GM23338 (cell line): ENCODE data around the gene CCIN. TPM values are rescaled to one million over a fixed set of nuclear protein-coding genes. Genes with fewer than 3 reads are reported as not detected.

Experiments used
- ATAC-seq: fragments of 200-7000 bp; cut with Tn5 transposase; 3 replicates; pipeline ENCODE4 v1.9.1; 2020
- DNase-seq: peaks from one replicate; pipeline ENCODE4 v3.0.0-alpha.2; 2015; ENCODE audit warnings: low spot score
- H2AFZ ChIP-seq: fragments of 200-600 bp; sonication (generic); 2 replicates; pipeline ENCODE4 v1.8.0; 2016; ENCODE audit warnings: antibody characterized with exemption, mild to moderate bottlenecking, moderate library complexity
- H3F3A ChIP-seq: fragments of 200-600 bp; sonication (generic); replicated peaks from 2 replicates; pipeline ENCODE4 v1.8.0; 2017; ENCODE audit warnings: antibody characterized with exemption, mixed run types, low read depth
- H3K27ac ChIP-seq: fragments of 200-600 bp; sonication (generic); 2 replicates; pipeline ENCODE4 v1.6.1; 2016; ENCODE audit warnings: low read depth
- H3K27me3 ChIP-seq: fragments of 200-600 bp; sonication (generic); 2 replicates; pipeline ENCODE4 v1.8.0; 2016; ENCODE audit warnings: mild to moderate bottlenecking, mixed run types, moderate library complexity; ENCODE audit not compliant: insufficient read depth
- H3K36me3 ChIP-seq: fragments of 200-600 bp; sonication (generic); 2 replicates; pipeline ENCODE4 v1.8.0; 2016; ENCODE audit warnings: mild to moderate bottlenecking; ENCODE audit not compliant: insufficient read depth
- H3K4me1 ChIP-seq: fragments of 200-600 bp; sonication (generic); 2 replicates; pipeline ENCODE4 v1.8.0; 2016; ENCODE audit warnings: mild to moderate bottlenecking, moderate library complexity; ENCODE audit not compliant: insufficient read depth
- H3K4me2 ChIP-seq: fragments of 200-600 bp; sonication (generic); 2 replicates; pipeline ENCODE4 v1.7.1; 2017; ENCODE audit warnings: mixed run types
- H3K4me3 ChIP-seq: fragments of 200-600 bp; sonication (generic); 2 replicates; pipeline ENCODE4 v1.6.1; 2016; ENCODE audit warnings: mixed run types
- H3K79me2 ChIP-seq: fragments of 200-600 bp; sonication (generic); replicated peaks from 2 replicates; pipeline ENCODE4 v1.8.0; 2017; ENCODE audit warnings: mild to moderate bottlenecking; ENCODE audit not compliant: insufficient read depth
- H3K9me2 ChIP-seq: fragments of 200-600 bp; sonication (generic); 2 replicates; pipeline ENCODE4 v1.8.0; 2017; ENCODE audit not compliant: insufficient read depth
- H4K20me1 ChIP-seq: fragments of 200-600 bp; sonication (generic); replicated peaks from 2 replicates; pipeline ENCODE4 v1.8.0; 2017; ENCODE audit warnings: mild to moderate bottlenecking; ENCODE audit not compliant: insufficient read depth
- H3K27ac Mint-ChIP-seq: 2 replicates; pipeline ENCODE4 v1.8.0; 2020; ENCODE audit warnings: inconsistent platforms, mild to moderate bottlenecking, moderate library complexity, mixed read lengths
- H3K27me3 Mint-ChIP-seq: 3 replicates; pipeline ENCODE4 v1.8.0; 2022; ENCODE audit warnings: low read depth, mild to moderate bottlenecking, moderate library complexity, mixed read lengths, inconsistent platforms; ENCODE audit not compliant: insufficient read depth, poor library complexity
- H3K36me3 Mint-ChIP-seq: 3 replicates; pipeline ENCODE4 v1.8.0; 2021; ENCODE audit warnings: low read depth, mild to moderate bottlenecking, inconsistent platforms, moderate library complexity, mixed read lengths
- H3K4me1 Mint-ChIP-seq: 3 replicates; pipeline ENCODE4 v1.8.0; 2020; ENCODE audit warnings: mild to moderate bottlenecking, inconsistent platforms, mixed read lengths
- H3K4me3 Mint-ChIP-seq: 3 replicates; pipeline ENCODE4 v1.8.0; 2021; ENCODE audit warnings: moderate library complexity, mild to moderate bottlenecking, inconsistent platforms, mixed read lengths
- H3K9me3 Mint-ChIP-seq: 3 replicates; pipeline ENCODE4 v1.8.0; 2020; ENCODE audit warnings: moderate library complexity, mild to moderate bottlenecking, inconsistent platforms, mixed read lengths
- ETS1 ChIP-seq: IDR thresholded peaks from 2 replicates; pipeline ENCODE4 v1.6.1; 2016; ENCODE audit warnings: antibody characterized with exemption
- EZH2 ChIP-seq: fragments of 200-600 bp; sonication (generic); IDR thresholded peaks from one replicate; pipeline ENCODE4 v1.8.0; 2017; ENCODE audit warnings: antibody characterized with exemption, mild to moderate bottlenecking, low read depth; ENCODE audit not compliant: unreplicated experiment
- JUNB ChIP-seq: IDR thresholded peaks from one replicate; pipeline ENCODE4 v1.6.1; 2016; ENCODE audit warnings: antibody characterized with exemption; ENCODE audit not compliant: unreplicated experiment
- POLR2AphosphoS5 ChIP-seq: IDR thresholded peaks from 2 replicates; pipeline ENCODE4 v1.6.1; 2016; ENCODE audit warnings: antibody characterized with exemption, low read depth
- ZNF114 ChIP-seq: fragments of 250-450 bp; sonication (Bioruptor Pico); IDR thresholded peaks from 2 replicates; pipeline ENCODE4 v1.5.0; 2020; ENCODE audit warnings: mild to moderate bottlenecking, moderate library complexity
- ZNF331 ChIP-seq: fragments of 250-450 bp; sonication (Bioruptor Pico); IDR thresholded peaks from 2 replicates; pipeline ENCODE4 v1.5.0; 2020; ENCODE audit warnings: low read depth, mild to moderate bottlenecking, moderate library complexity
- ZNF462 ChIP-seq: fragments of 250-450 bp; sonication (Bioruptor Pico); IDR thresholded peaks from 2 replicates; pipeline ENCODE4 v1.5.0; 2020; ENCODE audit warnings: mild to moderate bottlenecking, moderate library complexity
- polyA plus RNA-seq: library from polyadenylated mRNA; unstranded; fragments of >200 nt; fragmentation: Nextera tagmentation; extraction: Ambion mirVana; gene quantifications from 2 replicates; pipeline ENCODE4 v1.2.1, GENCODE V29; 2016
- total RNA-seq: library from RNA; depleted of rRNA; stranded (reverse); fragments of >200 nt; shearing (Covaris generic); gene quantifications from 2 replicates; pipeline ENCODE4 v1.2.3, GENCODE V29; 2014
- TF ChIP-seq, protein P1 (sequence below), 2 experiments: fragments of 200-600 bp in 1 of 2; sonication (generic) in 1 of 2; conservative IDR thresholded peaks; 2 replicates each; pipeline versions ENCODE4 v1.5.1 to v1.6.1; 2016 to 2017; ENCODE audit warnings: antibody characterized with exemption in 2 of 2, low read depth in 2 of 2, mild to moderate bottlenecking in 2 of 2, moderate library complexity in 1 of 2

CCIN gene
- total and polyA plus RNA-seq, 2 experiments from 2014 or later: 0.14 TPM; not detected in 1

GRCh38 chr9:36156116-36156515, 13.1 kb upstream of the CCIN start:
- Mint-ChIP-seq H3K9me3 (peaks cover 28% of the 10 kb centered on the region), H3K4me3 (no peak overlapping the region), H3K27ac (no peak overlapping the region), H3K4me1 (peaks cover 9% of the 10 kb centered on the region), H3K36me3 (peaks cover 25% of the 10 kb centered on the region), H3K27me3 (peaks cover 18% of the 10 kb centered on the region)
- Histone ChIP-seq H3K4me1 (no peaks in the 10 kb centered on the region), H3K27me3 (no peaks in the 10 kb centered on the region), H3K4me3 (no peak overlapping the region), H3K9me2 (no peaks in the 10 kb centered on the region; the same call in 1 of the 2 replicates), H2AFZ (no peak overlapping the region), H3K79me2 (no peaks in the 10 kb centered on the region), H3K27ac (no peak overlapping the region), H3F3A (no peaks in the 10 kb centered on the region), H3K36me3 (no peaks in the 10 kb centered on the region), H3K4me2 (no peak overlapping the region), H4K20me1 (no peaks in the 10 kb centered on the region)
- no peak for ATAC-seq
- TF ChIP-seq POLR2AphosphoS5 (no peak), ZNF114 (CRISPR knock-in tag) (no peak), ZNF331 (no peak), JUNB (no peak), ETS1 (no peak), ZNF462 (no peak), EZH2 (no peak)
- TF ChIP-seq, protein P1, sequence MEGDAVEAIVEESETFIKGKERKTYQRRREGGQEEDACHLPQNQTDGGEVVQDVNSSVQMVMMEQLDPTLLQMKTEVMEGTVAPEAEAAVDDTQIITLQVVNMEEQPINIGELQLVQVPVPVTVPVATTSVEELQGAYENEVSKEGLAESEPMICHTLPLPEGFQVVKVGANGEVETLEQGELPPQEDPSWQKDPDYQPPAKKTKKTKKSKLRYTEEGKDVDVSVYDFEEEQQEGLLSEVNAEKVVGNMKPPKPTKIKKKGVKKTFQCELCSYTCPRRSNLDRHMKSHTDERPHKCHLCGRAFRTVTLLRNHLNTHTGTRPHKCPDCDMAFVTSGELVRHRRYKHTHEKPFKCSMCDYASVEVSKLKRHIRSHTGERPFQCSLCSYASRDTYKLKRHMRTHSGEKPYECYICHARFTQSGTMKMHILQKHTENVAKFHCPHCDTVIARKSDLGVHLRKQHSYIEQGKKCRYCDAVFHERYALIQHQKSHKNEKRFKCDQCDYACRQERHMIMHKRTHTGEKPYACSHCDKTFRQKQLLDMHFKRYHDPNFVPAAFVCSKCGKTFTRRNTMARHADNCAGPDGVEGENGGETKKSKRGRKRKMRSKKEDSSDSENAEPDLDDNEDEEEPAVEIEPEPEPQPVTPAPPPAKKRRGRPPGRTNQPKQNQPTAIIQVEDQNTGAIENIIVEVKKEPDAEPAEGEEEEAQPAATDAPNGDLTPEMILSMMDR (conservative IDR thresholded peaks at IDR 0.05; ENCODE audit: low read depth in 2 of 2): no peak
- no peak for DNase-seq
